A549 (cell line): ENCODE data around the gene LARGE1.

Experiments used
- CEBPB ChIP-seq, 2 experiments: fragments of >200 bp in 1 of 2; sonication (Bioruptor Twin) in 1 of 2; formaldehyde crosslinking in 1 of 2; IDR thresholded peaks; 2 replicates each; pipeline ENCODE4 v1.6.1; 2012 to 2016
- CTCF ChIP-seq: fragments of >200 bp; sonication (Bioruptor Twin); formaldehyde crosslinking; IDR thresholded peaks from 3 replicates; pipeline ENCODE4 v1.5.1; 2016
- ELK1 ChIP-seq: fragments of 150-350 bp; IDR thresholded peaks from 2 replicates; pipeline ENCODE4 v1.6.1; 2014; ENCODE audit warnings: low read depth, mild to moderate bottlenecking, low read length
- HDAC2 ChIP-seq: fragments of 200-600 bp; sonication (generic); IDR thresholded peaks from 2 replicates; pipeline ENCODE4 v1.6.1; 2016
- JUN ChIP-seq, 2 experiments: fragments of >200 bp; sonication (Bioruptor Twin); formaldehyde crosslinking; IDR thresholded peaks; 2 replicates in 1 of 2; 3 replicates in 1 of 2; pipeline ENCODE4 v1.6.1; 2016 to 2017
- MYC ChIP-seq: IDR thresholded peaks from 2 replicates; pipeline ENCODE4 v1.6.1; 2012; ENCODE audit warnings: mild to moderate bottlenecking, inconsistent platforms, low read length, improper control_type of control experiment, borderline replicate concordance
- POLR2A ChIP-seq: IDR thresholded peaks from 2 replicates; pipeline ENCODE4 v1.6.1; 2012; ENCODE audit warnings: mild to moderate bottlenecking, low read length
- RAD21 ChIP-seq, 2 experiments: fragments of >200 bp in 1 of 2; sonication (Bioruptor Twin) in 1 of 2; formaldehyde crosslinking in 1 of 2; IDR thresholded peaks in 1 of 2; conservative IDR thresholded peaks in 1 of 2; 2 replicates in 1 of 2; 3 replicates in 1 of 2; pipeline ENCODE4 v1.6.1; 2012 to 2018; ENCODE audit warnings: inconsistent platforms in 1 of 2
- RARB ChIP-seq: fragments of 250-450 bp; sonication (Bioruptor Pico); IDR thresholded peaks from 2 replicates; pipeline ENCODE4 v1.8.0; 2021; ENCODE audit warnings: mild to moderate bottlenecking, moderate library complexity
- REST ChIP-seq: fragments of 200-600 bp; sonication (generic); IDR thresholded peaks from 2 replicates; pipeline ENCODE4 v1.6.1; 2016; ENCODE audit warnings: antibody characterized with exemption, mild to moderate bottlenecking, moderate library complexity
- SMC3 ChIP-seq: fragments of >200 bp; sonication (Bioruptor Twin); formaldehyde crosslinking; IDR thresholded peaks from 3 replicates; pipeline ENCODE4 v1.6.1; 2018; ENCODE audit warnings: inconsistent platforms
- SREBF2 ChIP-seq: fragments of 450-650 bp; IDR thresholded peaks from 2 replicates; pipeline ENCODE4 v1.6.1; 2014; ENCODE audit warnings: mild to moderate bottlenecking, moderate library complexity
- USF2 ChIP-seq: fragments of 450-650 bp; IDR thresholded peaks from 2 replicates; pipeline ENCODE4 v1.6.1; 2014; ENCODE audit warnings: antibody characterized with exemption
- ZFP36 ChIP-seq: fragments of 450-650 bp; IDR thresholded peaks from 2 replicates; pipeline ENCODE4 v1.6.1; 2014; ENCODE audit warnings: borderline replicate concordance; ENCODE audit not compliant: partially characterized antibody

GRCh38 chr22:33472462-33473344, 447.6 kb downstream of the LARGE1 start:
- TF ChIP-seq POLR2A (no peak), HDAC2 (no peak), CTCF (no peak), ELK1 (no peak), CEBPB (IDR thresholded peaks at IDR 0.05) (no peak), JUN (IDR thresholded peaks at IDR 0.05) (no peak), RAD21 (conservative IDR thresholded peaks at IDR 0.05 in 1 of 2, IDR thresholded peaks at IDR 0.05 in 1 of 2) (no peak), ZFP36 (no peak), MYC (no peak), RARB (CRISPR knock-in tag) (no peak), USF2 (no peak), SMC3 (no peak), SREBF2 (no peak), REST (no peak)
